ENCODE results near the gene CERK.

DNA sequence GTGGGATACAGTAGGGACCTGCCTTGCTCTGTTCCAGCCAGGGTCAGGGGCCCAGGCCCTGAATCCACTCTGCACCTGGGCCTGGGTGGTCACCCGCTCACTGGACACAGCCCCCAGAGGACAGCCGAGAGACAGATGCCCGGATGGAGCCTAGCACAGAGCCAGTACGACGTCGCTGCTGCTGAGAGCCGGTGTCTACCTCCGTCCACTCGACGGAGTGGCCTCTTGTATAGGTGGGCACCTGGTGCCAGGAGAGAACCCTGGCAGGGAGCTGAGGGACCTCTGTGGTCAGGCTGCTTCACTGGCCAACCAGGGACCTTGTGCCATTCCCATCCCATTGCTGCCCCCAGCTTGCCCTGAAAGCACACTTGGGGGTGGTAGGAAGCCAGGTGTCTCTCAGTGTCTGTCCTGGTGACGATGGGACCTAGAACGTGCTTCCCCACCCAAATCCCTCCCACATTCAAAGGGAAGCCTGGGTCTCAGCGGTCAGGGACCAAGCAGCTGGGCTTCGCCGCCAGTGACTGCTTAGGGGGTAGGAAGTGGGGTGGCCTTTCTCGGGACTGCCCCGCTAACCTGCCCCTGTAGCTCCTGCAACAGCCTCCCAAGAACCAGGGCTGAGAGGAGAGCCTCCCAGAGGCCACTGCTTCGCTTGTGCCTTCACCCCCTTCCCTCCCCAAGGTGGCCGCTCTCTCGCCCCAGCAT, 10.3 kb upstream of the CERK start:
- TF ChIP-seq, protein P1, sequence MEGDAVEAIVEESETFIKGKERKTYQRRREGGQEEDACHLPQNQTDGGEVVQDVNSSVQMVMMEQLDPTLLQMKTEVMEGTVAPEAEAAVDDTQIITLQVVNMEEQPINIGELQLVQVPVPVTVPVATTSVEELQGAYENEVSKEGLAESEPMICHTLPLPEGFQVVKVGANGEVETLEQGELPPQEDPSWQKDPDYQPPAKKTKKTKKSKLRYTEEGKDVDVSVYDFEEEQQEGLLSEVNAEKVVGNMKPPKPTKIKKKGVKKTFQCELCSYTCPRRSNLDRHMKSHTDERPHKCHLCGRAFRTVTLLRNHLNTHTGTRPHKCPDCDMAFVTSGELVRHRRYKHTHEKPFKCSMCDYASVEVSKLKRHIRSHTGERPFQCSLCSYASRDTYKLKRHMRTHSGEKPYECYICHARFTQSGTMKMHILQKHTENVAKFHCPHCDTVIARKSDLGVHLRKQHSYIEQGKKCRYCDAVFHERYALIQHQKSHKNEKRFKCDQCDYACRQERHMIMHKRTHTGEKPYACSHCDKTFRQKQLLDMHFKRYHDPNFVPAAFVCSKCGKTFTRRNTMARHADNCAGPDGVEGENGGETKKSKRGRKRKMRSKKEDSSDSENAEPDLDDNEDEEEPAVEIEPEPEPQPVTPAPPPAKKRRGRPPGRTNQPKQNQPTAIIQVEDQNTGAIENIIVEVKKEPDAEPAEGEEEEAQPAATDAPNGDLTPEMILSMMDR (IDR thresholded peaks at IDR 0.05): no peak
- TF ChIP-seq POLR2A (IDR thresholded peaks at IDR 0.05): no peak
